MCF 10A (cell line): ENCODE results near the gene HAX1. TPM values are rescaled to one million over a fixed set of nuclear protein-coding genes. Genes with fewer than 3 reads are reported as not detected.
"Not testable (repeated sequence)": the region's sequence is repeated elsewhere in the genome, so short reads cannot be mapped to it uniquely, and the experiment has no call there.

Experiments
- BruUV-seq: library from RNA; stranded (reverse); fragments of 400-500 nt; replicated peaks from 2 replicates; lab custom pipeline; 2021; lab: Mats Ljungman, UMichigan
- CTCF ChIA-PET: fragments of 300-600 bp; sonication (Branson Sonifier 250); formaldehyde crosslinking; extraction: SDS; loops from one replicate; lab custom pipeline; 2021; ENCODE audit warnings: antibody characterized with exemption, inconsistent platforms; lab: Yijun Ruan, JAX
- POLR2A ChIA-PET: fragments of 300-600, 350-650 bp; sonication (Branson Sonifier 250); formaldehyde crosslinking; extraction: SDS; loops from one replicate; lab custom pipeline; 2020; ENCODE audit warnings: antibody characterized with exemption, inconsistent platforms; lab: Yijun Ruan, JAX
- DNase-seq: peaks from one replicate; pipeline ENCODE4 v3.0.0-alpha.2; 2018; ENCODE audit not compliant: unreplicated experiment
- H3K27ac Mint-ChIP-seq: one replicate; pipeline ENCODE4 v1.8.0; 2022; ENCODE audit warnings: mild to moderate bottlenecking, low read depth, mixed read lengths; ENCODE audit not compliant: unreplicated experiment
- H3K27me3 Mint-ChIP-seq: one replicate; pipeline ENCODE4 v1.8.0; 2022; ENCODE audit warnings: mixed read lengths; ENCODE audit not compliant: insufficient read depth, unreplicated experiment
- H3K36me3 Mint-ChIP-seq: one replicate; pipeline ENCODE4 v1.8.0; 2022; ENCODE audit warnings: mild to moderate bottlenecking, moderate library complexity, mixed read lengths; ENCODE audit not compliant: insufficient read depth, unreplicated experiment
- H3K4me1 Mint-ChIP-seq: one replicate; pipeline ENCODE4 v1.8.0; 2022; ENCODE audit warnings: mixed read lengths; ENCODE audit not compliant: insufficient read depth, unreplicated experiment
- H3K4me3 Mint-ChIP-seq: one replicate; pipeline ENCODE4 v1.8.0; 2022; ENCODE audit warnings: mild to moderate bottlenecking, moderate library complexity, mixed read lengths; ENCODE audit not compliant: unreplicated experiment
- H3K9me3 Mint-ChIP-seq: one replicate; pipeline ENCODE4 v1.8.0; 2022; ENCODE audit warnings: mixed read lengths; ENCODE audit not compliant: unreplicated experiment
- intact Hi-C: fragments of 100-400 bp; cut with micrococcal nuclease; formaldehyde crosslinking; loops from 2 replicates; pipeline ENCODE4 v1.14.1; 2022
- total RNA-seq: library from RNA; stranded (reverse); gene quantifications from 2 replicates; pipeline ENCODE4 v1.2.3, GENCODE V29; 2022
- TF ChIP-seq, protein P1 (sequence below): fragments of 200-600 bp; IDR thresholded peaks from one replicate; pipeline ENCODE4 v1.8.0; 2022; ENCODE audit warnings: antibody characterized with exemption, mild to moderate bottlenecking; ENCODE audit not compliant: unreplicated experiment

The HAX1 gene
- total RNA-seq, 1 experiment from 2014 or later, result 295 TPM

DNA sequence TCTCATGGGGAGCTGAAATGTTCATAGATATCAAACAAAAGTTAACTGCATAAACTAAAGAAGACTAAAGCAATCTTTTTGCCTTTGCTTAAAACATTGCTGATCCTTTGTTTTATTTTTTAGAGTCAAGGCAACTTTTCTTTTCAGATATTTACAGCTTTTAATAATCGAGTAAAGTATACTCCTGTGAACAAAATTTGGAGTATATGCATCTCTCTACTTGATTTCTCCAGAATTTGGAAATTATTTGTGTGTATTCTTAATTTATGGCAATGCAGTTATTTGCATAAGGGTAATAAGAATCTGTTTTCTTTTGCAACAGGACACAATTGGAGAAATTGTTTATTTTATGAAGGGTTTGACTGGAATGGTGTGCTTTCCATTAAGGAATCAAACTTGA is 44.3 kb downstream of the HAX1 start:
- Mint-ChIP-seq H3K4me1 (peaks cover 6% of the 10 kb centered on the region), H3K9me3 (no peaks in the 10 kb centered on the region), H3K4me3 (no peak overlapping the region), H3K27me3 (peaks cover 25% of the 10 kb centered on the region), H3K27ac (no peak overlapping the region), H3K36me3 (no peaks in the 10 kb centered on the region)
- no TSS peak for BruUV-seq
- TF ChIP-seq, protein P1, sequence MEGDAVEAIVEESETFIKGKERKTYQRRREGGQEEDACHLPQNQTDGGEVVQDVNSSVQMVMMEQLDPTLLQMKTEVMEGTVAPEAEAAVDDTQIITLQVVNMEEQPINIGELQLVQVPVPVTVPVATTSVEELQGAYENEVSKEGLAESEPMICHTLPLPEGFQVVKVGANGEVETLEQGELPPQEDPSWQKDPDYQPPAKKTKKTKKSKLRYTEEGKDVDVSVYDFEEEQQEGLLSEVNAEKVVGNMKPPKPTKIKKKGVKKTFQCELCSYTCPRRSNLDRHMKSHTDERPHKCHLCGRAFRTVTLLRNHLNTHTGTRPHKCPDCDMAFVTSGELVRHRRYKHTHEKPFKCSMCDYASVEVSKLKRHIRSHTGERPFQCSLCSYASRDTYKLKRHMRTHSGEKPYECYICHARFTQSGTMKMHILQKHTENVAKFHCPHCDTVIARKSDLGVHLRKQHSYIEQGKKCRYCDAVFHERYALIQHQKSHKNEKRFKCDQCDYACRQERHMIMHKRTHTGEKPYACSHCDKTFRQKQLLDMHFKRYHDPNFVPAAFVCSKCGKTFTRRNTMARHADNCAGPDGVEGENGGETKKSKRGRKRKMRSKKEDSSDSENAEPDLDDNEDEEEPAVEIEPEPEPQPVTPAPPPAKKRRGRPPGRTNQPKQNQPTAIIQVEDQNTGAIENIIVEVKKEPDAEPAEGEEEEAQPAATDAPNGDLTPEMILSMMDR, result no peak
- no peak for DNase-seq
- intact Hi-C loops, result no loop called here
- ChIA-PET CTCF (interaction anchor here (0.7 to 0.9 kb wide), 3 partner anchors 8 to 129 kb away, joined by 3 to 4 read pairs (median 3); partner anchors contain the start of gene ATP8B2), POLR2A (interaction anchor here (0.7 kb wide), 1 partner anchor 74 kb away, joined by 3 read pairs; no protein-coding TSS in a partner anchor)

DNA sequence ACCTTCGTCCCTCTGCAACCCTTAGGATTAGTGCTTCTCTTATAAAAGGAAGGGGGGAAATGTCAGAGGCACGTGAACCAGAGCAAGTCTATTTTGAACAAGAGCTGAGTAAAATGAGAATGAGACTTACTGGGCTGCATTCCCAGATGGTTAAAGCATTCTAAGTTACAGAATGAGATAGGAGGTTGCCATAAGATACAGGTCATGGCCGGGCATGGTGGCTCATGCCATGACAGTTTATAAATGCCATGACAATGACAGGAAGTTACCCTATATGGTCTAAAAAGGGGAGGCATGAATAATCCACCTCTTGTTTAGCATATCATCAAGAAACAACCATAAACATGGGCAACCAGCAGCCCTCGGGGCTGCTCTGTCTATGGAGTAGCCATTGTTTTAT is 46.0 kb downstream of the HAX1 start:
- no peak overlapping the region for H3K4me3 Mint-ChIP-seq
- no peaks in the 10 kb centered on the region for H3K9me3 Mint-ChIP-seq
- no peaks in the 10 kb centered on the region for H3K36me3 Mint-ChIP-seq
- intact Hi-C loops, result no loop called here
- H3K4me1 Mint-ChIP-seq, result peaks cover 6% of the 10 kb centered on the region
- TF ChIP-seq, protein P1, result no peak
- H3K27ac Mint-ChIP-seq, result no peak overlapping the region
- BruUV-seq, result no TSS peak
- ChIA-PET CTCF (interaction anchor here (0.7 to 0.8 kb wide), 2 partner anchors 9 to 197 kb away, joined by 3 read pairs; no protein-coding TSS in a partner anchor), POLR2A (interaction anchor here (1.1 kb wide), 1 partner anchor 8 kb away, joined by 3 read pairs; no protein-coding TSS in a partner anchor)
- DNase-seq, result no peak
- peaks cover 12% of the 10 kb centered on the region for H3K27me3 Mint-ChIP-seq

DNA sequence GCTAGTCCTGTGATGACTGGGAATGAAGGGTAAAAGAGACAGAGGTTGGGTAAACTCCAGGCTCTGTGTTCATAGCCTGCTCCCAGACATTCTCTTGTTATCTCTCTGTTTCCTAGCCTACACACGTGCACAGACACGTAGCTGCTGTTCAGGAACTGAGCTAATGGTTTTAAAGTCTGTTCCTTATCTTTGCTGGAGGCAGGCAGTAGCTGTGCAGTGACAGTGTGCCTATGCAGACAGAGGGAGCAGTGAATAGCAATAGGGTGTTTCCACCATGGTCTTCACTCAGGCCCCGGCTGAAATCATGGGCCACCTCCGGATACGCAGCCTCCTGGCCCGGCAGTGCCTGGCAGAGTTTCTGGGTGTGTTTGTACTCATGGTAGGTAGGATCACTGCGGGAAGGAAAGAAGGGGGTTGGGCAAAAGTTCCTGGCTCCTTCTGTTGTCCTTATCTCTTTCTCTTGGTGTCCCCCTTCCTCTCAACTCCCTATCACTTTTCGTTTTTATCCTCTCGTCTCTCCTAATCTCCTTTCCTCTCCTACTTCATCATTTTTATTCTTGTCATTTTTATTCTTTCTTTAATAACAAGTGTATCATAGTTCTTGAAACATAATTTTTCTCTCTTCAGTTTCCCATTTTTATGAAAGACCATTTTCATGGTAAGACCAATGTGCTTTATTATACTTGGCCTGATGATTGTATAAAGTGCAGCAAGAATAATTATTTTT is 48.6 kb downstream of the HAX1 start, which contains the start of gene AQP10:
Gene AQP10 (plus strand): TSS at position 212 of the 727 bp plus-strand sequence. CDS start 63 bp downstream, at position 275.
- H3K4me1 Mint-ChIP-seq, result peaks cover 10% of the 10 kb centered on the region
- no peak within 1 kb of the TSS for H3K4me3 Mint-ChIP-seq
- no peak for DNase-seq
- ChIA-PET CTCF (interaction anchor here (0.6 to 1.0 kb wide), 3 partner anchors 10 to 14 kb away, joined by 3 to 6 read pairs (median 4); no protein-coding TSS in a partner anchor), POLR2A (interaction anchor here (0.6 to 0.9 kb wide), 2 partner anchors 103 to 129 kb away, joined by 3 read pairs; partner anchors contain the start of gene TPM3)
- TF ChIP-seq, protein P1, result no peak
- BruUV-seq, result no TSS peak
- H3K27me3 Mint-ChIP-seq, result peaks cover 12% of the 10 kb centered on the region
- intact Hi-C loops, result no loop called here
- no peaks in the 10 kb centered on the region for H3K36me3 Mint-ChIP-seq
- no peaks in the 10 kb centered on the region for H3K9me3 Mint-ChIP-seq
- H3K27ac Mint-ChIP-seq, result no peak within 1 kb of the TSS

DNA sequence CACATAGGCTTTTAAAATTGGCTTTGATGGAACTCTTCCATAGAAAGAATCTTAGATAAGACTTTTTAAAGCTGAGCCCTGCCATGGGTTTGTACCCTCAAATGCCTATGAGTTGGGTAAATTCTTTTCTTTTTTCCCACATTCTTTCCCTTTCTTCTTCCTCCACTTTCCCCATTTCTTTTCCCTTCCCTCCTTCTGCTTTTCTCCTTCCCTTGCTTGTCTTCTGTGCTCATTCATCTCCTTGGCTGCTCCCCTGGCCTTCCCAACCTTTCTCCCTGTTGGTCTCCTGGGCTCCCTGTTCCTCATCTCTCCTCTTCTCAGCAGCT is 49.1 kb downstream of the HAX1 start:
- intact Hi-C loops, BruUV-seq, H3K4me3 Mint-ChIP-seq, H3K27ac Mint-ChIP-seq, DNase-seq, CTCF ChIA-PET, H3K36me3 Mint-ChIP-seq, H3K9me3 Mint-ChIP-seq: not testable (repeated sequence)
- POLR2A ChIA-PET, result interaction anchor here (0.9 kb wide), 1 partner anchor 102 kb away, joined by 3 read pairs; no protein-coding TSS in a partner anchor
- H3K4me1 Mint-ChIP-seq, result peaks cover 15% of the 10 kb centered on the region
- peaks cover 12% of the 10 kb centered on the region for H3K27me3 Mint-ChIP-seq
